ENCODE results near the gene CISH.

CISH gene

DNA sequence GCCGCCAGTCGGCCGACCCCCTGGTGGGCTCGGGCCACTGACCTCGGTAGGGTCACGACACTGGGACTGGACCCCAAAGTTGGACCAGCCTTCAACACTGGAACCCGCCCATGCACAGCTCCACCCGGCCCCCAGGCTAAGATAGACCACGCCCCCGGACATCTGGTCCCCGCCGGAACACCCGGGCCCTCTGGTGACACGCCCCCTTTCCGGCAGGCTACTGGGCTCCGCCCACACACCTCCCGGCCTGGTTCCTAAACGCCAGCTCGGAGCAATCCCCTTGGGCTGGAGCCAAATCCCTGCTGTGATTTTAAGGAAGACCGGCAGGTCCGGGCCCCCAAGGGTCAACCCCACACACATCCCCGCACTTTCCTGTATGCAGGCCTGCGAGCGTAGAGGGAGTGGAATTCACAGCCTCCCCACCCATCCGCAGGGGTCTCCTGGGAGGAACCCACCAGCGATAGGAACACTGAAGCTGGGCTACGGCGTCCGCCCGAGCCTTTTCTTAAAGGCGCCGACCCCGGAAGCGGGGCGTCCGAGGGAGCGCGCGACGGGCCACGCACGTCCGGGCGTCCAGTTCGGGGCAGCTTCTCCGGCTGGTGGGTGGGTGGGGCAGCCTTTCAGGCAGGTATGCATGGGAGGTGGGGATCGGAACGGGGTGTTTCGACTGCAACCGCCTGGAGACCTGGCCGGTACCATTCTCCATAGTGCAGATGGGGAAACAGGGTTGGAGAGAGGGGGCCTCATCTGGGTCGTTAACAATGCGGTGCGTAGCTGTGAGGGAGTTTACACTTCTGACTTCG is 42.4 kb downstream of the CISH start, which contains the start of gene HEMK1:
TSS of gene HEMK1 (plus strand) at position 576 of the 803 bp plus-strand sequence. CDS start 1,583 bp downstream, outside the sequence.
- peak; percentile 53 for DNase-seq

DNA sequence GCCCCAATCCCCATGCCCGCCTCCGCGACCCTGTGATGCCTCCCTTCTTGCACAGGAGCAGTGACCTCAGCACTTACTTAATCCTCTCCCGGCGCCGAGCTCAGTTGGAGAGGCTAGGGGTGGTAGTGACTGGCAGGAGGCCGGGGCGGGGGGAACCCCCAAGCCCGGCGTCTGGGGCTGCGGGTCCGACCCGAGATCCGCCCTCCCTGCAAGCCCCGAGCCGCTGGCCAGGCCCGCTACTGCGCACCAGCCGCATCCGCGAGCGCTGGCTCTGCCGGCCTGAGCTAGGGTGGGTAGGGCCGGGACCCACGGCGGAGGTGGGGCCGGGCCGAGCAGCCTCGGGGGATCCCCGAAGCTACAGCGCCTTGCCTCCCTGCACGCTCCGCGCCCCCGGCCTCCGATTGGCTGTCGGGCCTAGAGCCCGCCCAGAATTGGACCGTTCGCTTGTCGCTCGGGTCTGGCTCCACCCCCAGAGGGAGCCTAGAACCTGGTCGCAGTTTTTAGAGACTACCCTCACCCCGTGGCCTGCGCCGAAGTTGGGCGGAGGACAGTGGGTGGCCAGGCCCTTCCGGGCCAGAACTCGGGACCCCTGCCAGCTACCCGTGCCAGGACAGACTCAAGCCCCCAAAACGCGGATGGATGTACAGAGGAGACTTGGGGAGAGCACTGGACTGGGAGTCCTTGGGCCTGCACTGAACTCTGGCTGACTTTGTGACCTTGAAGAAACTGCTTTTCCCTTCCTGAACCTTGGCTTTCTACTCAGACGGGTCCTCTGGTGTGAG is 44.0 kb downstream of the CISH start, which contains the start of gene C3orf18:
TSS of gene C3orf18 (minus strand) at position 362 of the 782 bp plus-strand sequence. CDS start 2,048 bp downstream, outside the sequence.
- peak; percentile 2 for DNase-seq

DNA sequence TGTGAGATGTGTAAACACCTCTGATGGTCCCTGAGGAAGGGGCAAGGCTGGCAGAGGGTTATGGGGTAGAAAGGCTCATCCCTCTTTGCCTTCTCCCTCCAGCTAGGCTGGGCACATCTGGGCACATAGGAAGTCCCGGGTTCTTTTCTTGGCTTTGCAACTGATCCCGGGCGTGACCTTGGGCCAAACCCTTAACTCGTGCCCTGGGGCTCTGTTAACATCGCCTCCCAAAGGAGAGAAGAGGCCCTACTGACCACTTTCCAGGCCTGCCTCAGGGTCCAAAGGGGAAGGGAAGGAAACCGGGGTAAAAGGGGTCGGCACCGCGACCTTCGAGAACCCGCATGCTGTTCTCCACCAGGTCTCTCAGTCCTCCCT is 44.6 kb downstream of the CISH start:
- no peak for DNase-seq

DNA sequence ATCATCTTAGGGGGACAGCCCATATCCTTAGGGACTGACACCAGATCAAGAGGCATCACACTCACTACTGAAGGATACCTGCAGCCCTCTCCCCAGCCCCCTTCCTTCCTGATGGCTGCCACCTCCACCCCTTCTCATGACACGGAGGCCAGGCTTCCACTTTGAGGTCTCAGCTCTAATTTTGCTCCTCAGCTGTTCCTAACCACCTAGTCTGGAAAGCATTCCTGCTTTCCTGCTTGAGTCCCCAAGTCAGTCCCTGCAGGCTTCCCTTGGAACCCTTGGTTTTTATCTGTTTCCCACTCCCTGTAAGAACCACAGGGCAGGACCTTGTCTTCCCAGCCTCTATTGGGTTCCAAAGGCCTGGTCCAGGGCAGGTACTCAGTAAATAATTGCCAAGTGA is 47.3 kb downstream of the CISH start:
- no peak for DNase-seq

DNA sequence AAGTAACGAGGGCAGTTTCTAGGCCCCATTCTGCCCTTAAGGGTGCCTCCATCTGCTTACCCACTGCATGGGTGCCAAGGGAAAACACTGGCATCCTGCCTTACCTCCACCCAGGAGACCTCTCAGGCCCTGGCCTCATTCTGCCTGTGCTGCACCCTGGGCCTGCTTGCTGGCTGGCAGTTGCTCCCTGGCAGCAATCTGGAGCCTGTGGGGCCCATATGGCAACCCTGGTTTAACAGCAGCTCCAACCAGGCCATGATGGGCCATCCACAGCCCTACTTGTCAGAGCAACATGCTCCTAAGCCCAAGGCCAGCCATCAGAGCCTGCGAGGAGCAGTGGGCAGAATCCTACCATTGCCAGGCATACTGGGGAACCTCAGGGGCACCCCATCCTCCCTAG is 47.7 kb downstream of the CISH start:
- no peak for DNase-seq

DNA sequence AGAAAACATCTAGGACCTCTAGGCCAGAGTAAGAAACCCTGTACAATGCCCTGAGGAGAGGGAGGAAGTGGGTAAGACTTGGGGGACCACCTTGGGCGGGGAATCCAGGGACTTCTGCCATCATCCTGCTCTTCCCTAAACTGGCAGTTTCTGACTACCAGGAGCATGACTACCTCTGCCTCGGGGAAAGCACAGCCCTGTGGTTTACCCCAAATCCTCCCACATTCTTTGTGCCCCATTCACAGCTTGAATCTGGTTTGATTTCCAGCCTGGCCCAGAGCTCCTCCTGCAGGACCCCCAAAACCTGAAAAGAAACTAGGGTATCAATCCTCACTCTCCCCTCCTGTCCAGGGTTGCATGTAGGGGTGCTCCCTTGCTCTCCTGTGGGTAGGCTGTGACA is 48.7 kb downstream of the CISH start:
- DNase-seq, result no peak

DNA sequence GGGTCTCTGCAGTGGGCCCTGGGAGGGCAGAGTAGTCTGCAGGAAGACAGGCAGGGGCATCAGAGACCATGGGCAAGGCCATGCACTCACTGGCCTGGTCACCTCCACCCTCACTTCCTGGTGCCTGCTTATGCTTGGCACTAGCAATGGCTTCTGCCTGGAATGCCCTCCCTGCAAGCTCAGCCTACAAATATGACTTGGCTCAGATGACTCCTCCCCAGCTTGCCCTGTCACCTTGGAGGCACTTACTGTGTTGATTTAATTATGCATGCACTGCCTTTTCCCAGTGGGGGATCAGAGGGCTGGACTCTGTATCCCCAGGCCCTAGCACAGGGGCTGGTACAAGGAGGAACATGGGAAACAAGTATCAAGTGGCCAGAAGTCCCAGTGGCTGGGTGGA is 51.9 kb downstream of the CISH start:
- DNase-seq, result no peak

DNA sequence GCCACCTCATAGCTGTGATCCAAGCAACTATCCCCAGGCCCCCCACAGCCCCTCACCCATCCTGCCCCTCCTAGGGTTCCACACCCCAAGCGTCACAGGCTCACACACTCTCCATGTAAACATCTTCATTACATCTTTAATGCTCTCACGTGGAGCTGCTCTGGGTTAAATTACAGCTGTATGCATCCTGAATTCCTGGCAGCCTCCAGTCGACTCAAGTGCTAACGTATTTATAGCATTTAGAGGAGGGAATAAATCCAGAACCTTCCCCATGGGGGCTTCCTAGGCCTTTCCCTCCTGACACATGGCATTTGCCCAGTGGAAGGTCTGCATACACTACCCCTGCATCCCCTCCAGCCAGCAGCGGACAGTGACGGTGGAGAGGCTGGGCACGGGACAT is 53.7 kb downstream of the CISH start:
- no peak for DNase-seq

DNA sequence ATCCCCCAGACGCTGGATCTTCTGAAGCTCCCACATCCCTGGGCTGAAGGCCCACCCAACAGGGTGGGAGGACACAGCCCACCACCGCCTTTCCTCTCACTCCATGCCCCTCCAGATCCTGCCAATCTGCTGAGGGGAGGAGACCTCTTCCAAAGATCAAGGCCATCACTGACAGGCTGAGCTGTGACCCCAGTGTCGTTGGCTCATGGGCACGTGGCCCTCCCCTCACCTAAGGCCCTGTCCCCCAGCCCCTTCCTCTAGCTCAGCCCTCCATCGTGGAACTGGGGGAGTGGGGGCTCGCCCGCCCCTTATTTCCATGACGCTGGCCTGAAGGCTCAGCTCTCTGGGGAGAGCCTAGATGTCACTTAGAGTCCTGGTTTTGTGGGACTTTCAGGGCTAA is 54.5 kb downstream of the CISH start:
- no peak for DNase-seq

Data from NCI-H2029 treated with DMSO at 0.1 percent for 48 hours (cell line).